Measurements from ENCODE around the gene ADAM33. TPM values are rescaled to one million over a fixed set of nuclear protein-coding genes. Genes with fewer than 3 reads are reported as not detected.

ADAM33 gene
- total and polyA plus RNA-seq, 2 of the 13 experiments (the other 11 are each of a cell fraction or from before 2014, with no cell fraction given), result not detected

GRCh38 chr20:3671986-3672546 is 9.7 kb downstream of the ADAM33 start:
- no peaks in the 10 kb centered on the region for H3K36me3 ChIP-seq (replicated peaks in 1 of 2; ENCODE audit: control insufficient read depth in 1 of 2, insufficient read depth in 2 of 2, low read length in 2 of 2)
- DNase-seq (ENCODE audit: low spot score), result no peak
- ChIA-PET CTCF (ENCODE audit: low intra/inter-chr PET ratio, low total read pairs) (no interaction called here), POLR2A (no interaction called here)
- H3K27me3 ChIP-seq (ENCODE audit: control insufficient read depth in 1 of 2, insufficient read depth in 2 of 2, low read length in 2 of 2), result peaks cover 48 to 87% of the 10 kb centered on the region in 2 experiments
- H3K9me3 ChIP-seq (ENCODE audit: low read length), result no peaks in the 10 kb centered on the region
- peak overlapping the region in 1 of 3 experiments; percentile 54; a peak in 1 of 6 replicates for H3K4me3 ChIP-seq (replicated peaks in 1 of 3; ENCODE audit: insufficient read depth in 1 of 3, low read depth in 2 of 3, low read length in 3 of 3)
- BruUV-seq (replicated peaks), result no TSS peak
- no peak overlapping the region for H2AFZ ChIP-seq (ENCODE audit: low read length)
- no peaks in the 10 kb centered on the region for H4K20me1 ChIP-seq (ENCODE audit: insufficient read depth, low read length)
- no peaks in the 10 kb centered on the region for H3K79me2 ChIP-seq (ENCODE audit: insufficient read depth, low read length)
- H3K4me1 ChIP-seq (ENCODE audit: insufficient read depth, low read length), result peaks cover 8% of the 10 kb centered on the region; the same call in 1 of the 2 replicates
- FAIRE-seq, result no peak
- H3K4me2 ChIP-seq (ENCODE audit: low read depth, low read length), result peak overlapping the region; percentile 54
- no peak for ATAC-seq
- no peak overlapping the region for H3K9ac ChIP-seq (ENCODE audit: insufficient read depth, low read depth, low read length)
- in situ Hi-C loops (cut with HindIII; ENCODE audit: extremely low pct_ligation_motif_present, low pct_unique_long_range_greater_than_20kb) (no loop called here), intact Hi-C loops (cut with micrococcal nuclease; ENCODE audit: unreplicated experiment) (no loop called here)
- H3K27ac ChIP-seq (ENCODE audit: extremely low read length, insufficient read depth, low read length), result no peak overlapping the region
- WGBS (ENCODE audit: low lambda C conversion rate), result 27% methylated on average over 23 of the region's 23 CpGs
- TF ChIP-seq ZNF782 (CRISPR knock-in tag; IDR thresholded peaks at IDR 0.05; ENCODE audit: borderline replicate concordance), result no peak
- 0 out of 2 replicates have a peak, but pooled peaks have one; percentile 25 for TF ChIP-seq PHF8 (CRISPR knock-in tag; IDR thresholded peaks at IDR 0.05)
- TF ChIP-seq KLF13 (CRISPR knock-in tag; IDR thresholded peaks at IDR 0.05), result 0 out of 2 replicates have a peak, but pooled peaks have one; percentile 59
- peak; percentile 29; the same call in 1 of the 2 replicates for TF ChIP-seq ARID4A (CRISPR knock-in tag; IDR thresholded peaks at IDR 0.05; ENCODE audit: borderline replicate concordance)
- TF ChIP-seq SRSF1 (optimal IDR thresholded peaks at IDR 0.05; ENCODE audit: low read depth, low read length), result no peak
- TF ChIP-seq ELK4 (CRISPR knock-in tag; IDR thresholded peaks at IDR 0.05; ENCODE audit: borderline replicate concordance), result no peak
- TF ChIP-seq TARDBP (CRISPR knock-in tag; IDR thresholded peaks at IDR 0.05), result no peak
- no peak for TF ChIP-seq RFX3 (CRISPR knock-in tag; IDR thresholded peaks at IDR 0.05)
- TF ChIP-seq ZFP36 (IDR thresholded peaks at IDR 0.05; ENCODE audit: borderline replicate concordance, low read depth, low read length, partially characterized antibody), result no peak
- no peak for TF ChIP-seq ARHGAP35 (CRISPR knock-in tag; IDR thresholded peaks at IDR 0.05; ENCODE audit: borderline replicate concordance)
- no peak for TF ChIP-seq CSRNP1 (CRISPR knock-in tag; IDR thresholded peaks at IDR 0.05)
- no peak for TF ChIP-seq RBM39 (IDR thresholded peaks at IDR 0.05; ENCODE audit: low read depth, low read length, poor library complexity, severe bottlenecking)
- TF ChIP-seq GMEB1 (CRISPR knock-in tag; IDR thresholded peaks at IDR 0.05; ENCODE audit: borderline replicate concordance), result no peak
- TF ChIP-seq ZNF337 (CRISPR knock-in tag; IDR thresholded peaks at IDR 0.05; ENCODE audit: borderline replicate concordance, low read depth), result no peak
